GM23338 (cell line): ENCODE data around the gene ELAVL4. TPM values are rescaled to one million over a fixed set of nuclear protein-coding genes. Genes with fewer than 3 reads are reported as not detected.

Experiments
- ATAC-seq: fragments of 200-7000 bp; cut with Tn5 transposase; 3 replicates; pipeline ENCODE4 v1.9.1; 2020
- DNase-seq: peaks from one replicate; pipeline ENCODE4 v3.0.0-alpha.2; 2015; ENCODE audit warnings: low spot score
- H2AFZ ChIP-seq: fragments of 200-600 bp; sonication (generic); 2 replicates; pipeline ENCODE4 v1.8.0; 2016; ENCODE audit warnings: antibody characterized with exemption, mild to moderate bottlenecking, moderate library complexity
- H3F3A ChIP-seq: fragments of 200-600 bp; sonication (generic); replicated peaks from 2 replicates; pipeline ENCODE4 v1.8.0; 2017; ENCODE audit warnings: antibody characterized with exemption, mixed run types, low read depth
- H3K27ac ChIP-seq: fragments of 200-600 bp; sonication (generic); 2 replicates; pipeline ENCODE4 v1.6.1; 2016; ENCODE audit warnings: low read depth
- H3K27me3 ChIP-seq: fragments of 200-600 bp; sonication (generic); 2 replicates; pipeline ENCODE4 v1.8.0; 2016; ENCODE audit warnings: mild to moderate bottlenecking, mixed run types, moderate library complexity; ENCODE audit not compliant: insufficient read depth
- H3K36me3 ChIP-seq: fragments of 200-600 bp; sonication (generic); 2 replicates; pipeline ENCODE4 v1.8.0; 2016; ENCODE audit warnings: mild to moderate bottlenecking; ENCODE audit not compliant: insufficient read depth
- H3K4me1 ChIP-seq: fragments of 200-600 bp; sonication (generic); 2 replicates; pipeline ENCODE4 v1.8.0; 2016; ENCODE audit warnings: mild to moderate bottlenecking, moderate library complexity; ENCODE audit not compliant: insufficient read depth
- H3K4me2 ChIP-seq: fragments of 200-600 bp; sonication (generic); 2 replicates; pipeline ENCODE4 v1.7.1; 2017; ENCODE audit warnings: mixed run types
- H3K4me3 ChIP-seq: fragments of 200-600 bp; sonication (generic); 2 replicates; pipeline ENCODE4 v1.6.1; 2016; ENCODE audit warnings: mixed run types
- H3K79me2 ChIP-seq: fragments of 200-600 bp; sonication (generic); replicated peaks from 2 replicates; pipeline ENCODE4 v1.8.0; 2017; ENCODE audit warnings: mild to moderate bottlenecking; ENCODE audit not compliant: insufficient read depth
- H3K9me2 ChIP-seq: fragments of 200-600 bp; sonication (generic); 2 replicates; pipeline ENCODE4 v1.8.0; 2017; ENCODE audit not compliant: insufficient read depth
- H4K20me1 ChIP-seq: fragments of 200-600 bp; sonication (generic); replicated peaks from 2 replicates; pipeline ENCODE4 v1.8.0; 2017; ENCODE audit warnings: mild to moderate bottlenecking; ENCODE audit not compliant: insufficient read depth
- H3K27ac Mint-ChIP-seq: 2 replicates; pipeline ENCODE4 v1.8.0; 2020; ENCODE audit warnings: inconsistent platforms, mild to moderate bottlenecking, moderate library complexity, mixed read lengths
- H3K27me3 Mint-ChIP-seq: 3 replicates; pipeline ENCODE4 v1.8.0; 2022; ENCODE audit warnings: low read depth, mild to moderate bottlenecking, moderate library complexity, mixed read lengths, inconsistent platforms; ENCODE audit not compliant: insufficient read depth, poor library complexity
- H3K36me3 Mint-ChIP-seq: 3 replicates; pipeline ENCODE4 v1.8.0; 2021; ENCODE audit warnings: low read depth, mild to moderate bottlenecking, inconsistent platforms, moderate library complexity, mixed read lengths
- H3K4me1 Mint-ChIP-seq: 3 replicates; pipeline ENCODE4 v1.8.0; 2020; ENCODE audit warnings: mild to moderate bottlenecking, inconsistent platforms, mixed read lengths
- H3K4me3 Mint-ChIP-seq: 3 replicates; pipeline ENCODE4 v1.8.0; 2021; ENCODE audit warnings: moderate library complexity, mild to moderate bottlenecking, inconsistent platforms, mixed read lengths
- H3K9me3 Mint-ChIP-seq: 3 replicates; pipeline ENCODE4 v1.8.0; 2020; ENCODE audit warnings: moderate library complexity, mild to moderate bottlenecking, inconsistent platforms, mixed read lengths
- CREB1 ChIP-seq: fragments of 250-450 bp; sonication (Bioruptor Pico); IDR thresholded peaks from 2 replicates; pipeline ENCODE4 v1.5.0; 2020; ENCODE audit warnings: low read depth, mild to moderate bottlenecking, moderate library complexity
- EZH2 ChIP-seq: fragments of 200-600 bp; sonication (generic); IDR thresholded peaks from one replicate; pipeline ENCODE4 v1.8.0; 2017; ENCODE audit warnings: antibody characterized with exemption, mild to moderate bottlenecking, low read depth; ENCODE audit not compliant: unreplicated experiment
- EZH2phosphoT487 ChIP-seq: fragments of 200-600 bp; sonication (generic); IDR thresholded peaks from one replicate; pipeline ENCODE4 v1.8.1; 2018; ENCODE audit warnings: antibody characterized with exemption; ENCODE audit not compliant: unreplicated experiment
- JUNB ChIP-seq: IDR thresholded peaks from one replicate; pipeline ENCODE4 v1.6.1; 2016; ENCODE audit warnings: antibody characterized with exemption; ENCODE audit not compliant: unreplicated experiment
- NANOG ChIP-seq: IDR thresholded peaks from 2 replicates; pipeline ENCODE4 v1.6.1; 2016; ENCODE audit warnings: antibody characterized with exemption, borderline replicate concordance
- POLR2AphosphoS5 ChIP-seq: IDR thresholded peaks from 2 replicates; pipeline ENCODE4 v1.6.1; 2016; ENCODE audit warnings: antibody characterized with exemption, low read depth
- STAT1 ChIP-seq: IDR thresholded peaks from one replicate; pipeline ENCODE4 v1.6.1; 2016; ENCODE audit warnings: antibody characterized with exemption; ENCODE audit not compliant: unreplicated experiment
- ZNF114 ChIP-seq: fragments of 250-450 bp; sonication (Bioruptor Pico); IDR thresholded peaks from 2 replicates; pipeline ENCODE4 v1.5.0; 2020; ENCODE audit warnings: mild to moderate bottlenecking, moderate library complexity
- ZNF331 ChIP-seq: fragments of 250-450 bp; sonication (Bioruptor Pico); IDR thresholded peaks from 2 replicates; pipeline ENCODE4 v1.5.0; 2020; ENCODE audit warnings: low read depth, mild to moderate bottlenecking, moderate library complexity
- polyA plus RNA-seq: library from polyadenylated mRNA; unstranded; fragments of >200 nt; fragmentation: Nextera tagmentation; extraction: Ambion mirVana; gene quantifications from 2 replicates; pipeline ENCODE4 v1.2.1, GENCODE V29; 2016
- total RNA-seq: library from RNA; depleted of rRNA; stranded (reverse); fragments of >200 nt; shearing (Covaris generic); gene quantifications from 2 replicates; pipeline ENCODE4 v1.2.3, GENCODE V29; 2014
- TF ChIP-seq, protein P1 (sequence below): IDR thresholded peaks from 2 replicates; pipeline ENCODE4 v1.6.1; 2016; ENCODE audit warnings: antibody characterized with exemption
- TF ChIP-seq, protein P2 (sequence below): fragments of 250-450 bp; sonication (Bioruptor Pico); IDR thresholded peaks from 2 replicates; pipeline ENCODE4 v1.5.0; 2020; ENCODE audit warnings: mild to moderate bottlenecking, moderate library complexity
- TF ChIP-seq, protein P3 (sequence below): IDR thresholded peaks from one replicate; pipeline ENCODE4 v1.6.1; 2018; ENCODE audit warnings: antibody characterized with exemption; ENCODE audit not compliant: unreplicated experiment
- TF ChIP-seq, protein P4 (sequence below), 2 experiments: fragments of 200-600 bp in 1 of 2; sonication (generic) in 1 of 2; conservative IDR thresholded peaks; 2 replicates each; pipeline versions ENCODE4 v1.5.1 to v1.6.1; 2016 to 2017; ENCODE audit warnings: antibody characterized with exemption in 2 of 2, low read depth in 2 of 2, mild to moderate bottlenecking in 2 of 2, moderate library complexity in 1 of 2

Gene ELAVL4
- total and polyA plus RNA-seq, 2 experiments from 2014 or later = 1.4 to 1.9 TPM

DNA sequence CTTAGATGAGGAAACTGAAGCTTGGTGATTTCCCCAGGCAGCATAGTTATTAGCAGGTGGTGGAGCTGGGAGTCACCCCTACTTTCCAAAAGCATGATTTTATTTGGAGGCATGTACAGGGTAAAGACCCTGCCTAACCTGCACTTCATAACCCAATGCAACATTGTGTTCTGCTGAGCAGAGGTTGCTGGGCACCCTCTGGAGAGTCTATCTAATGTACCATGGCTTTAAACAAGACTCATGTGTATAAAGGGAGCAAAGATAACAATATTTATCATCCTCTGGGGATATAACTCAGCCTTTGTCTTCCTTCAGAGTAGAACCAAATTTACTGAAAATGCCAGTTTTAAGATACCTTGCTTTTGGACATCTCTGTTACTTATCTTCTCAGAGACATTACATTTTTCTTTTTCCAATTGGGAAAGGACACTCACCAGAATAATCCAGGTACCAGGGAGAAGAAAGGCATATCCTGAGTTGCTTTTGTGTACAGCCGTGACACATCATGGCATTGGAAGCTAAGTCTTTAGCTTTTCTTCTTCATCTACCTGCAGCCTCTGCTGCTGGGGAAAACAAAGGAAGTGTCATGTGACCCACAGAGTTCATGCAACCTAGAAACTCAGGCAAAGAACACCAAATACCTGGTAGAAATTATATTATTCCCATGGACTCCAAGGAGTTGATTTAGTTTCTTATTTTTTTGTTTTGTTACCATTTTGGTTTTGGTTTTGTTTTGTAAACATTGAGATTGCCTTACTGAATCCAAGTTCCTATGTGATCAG lies 39.6 kb downstream of the ELAVL4 start:
- H3K27ac ChIP-seq = no peak overlapping the region
- no peak overlapping the region for H3K4me3 Mint-ChIP-seq
- ATAC-seq = no peak

More for the DNA sequence above, 39.6 kb downstream of the ELAVL4 start:
- H4K20me1 ChIP-seq = no peaks in the 10 kb centered on the region
- no peaks in the 10 kb centered on the region for H3K27me3 ChIP-seq
- peaks cover 62% of the 10 kb centered on the region for H3K4me1 ChIP-seq
- TF ChIP-seq STAT1 = no peak
- no peak for TF ChIP-seq JUNB
- TF ChIP-seq, protein P1, sequence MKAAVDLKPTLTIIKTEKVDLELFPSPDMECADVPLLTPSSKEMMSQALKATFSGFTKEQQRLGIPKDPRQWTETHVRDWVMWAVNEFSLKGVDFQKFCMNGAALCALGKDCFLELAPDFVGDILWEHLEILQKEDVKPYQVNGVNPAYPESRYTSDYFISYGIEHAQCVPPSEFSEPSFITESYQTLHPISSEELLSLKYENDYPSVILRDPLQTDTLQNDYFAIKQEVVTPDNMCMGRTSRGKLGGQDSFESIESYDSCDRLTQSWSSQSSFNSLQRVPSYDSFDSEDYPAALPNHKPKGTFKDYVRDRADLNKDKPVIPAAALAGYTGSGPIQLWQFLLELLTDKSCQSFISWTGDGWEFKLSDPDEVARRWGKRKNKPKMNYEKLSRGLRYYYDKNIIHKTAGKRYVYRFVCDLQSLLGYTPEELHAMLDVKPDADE = no peak
- TF ChIP-seq, protein P2, sequence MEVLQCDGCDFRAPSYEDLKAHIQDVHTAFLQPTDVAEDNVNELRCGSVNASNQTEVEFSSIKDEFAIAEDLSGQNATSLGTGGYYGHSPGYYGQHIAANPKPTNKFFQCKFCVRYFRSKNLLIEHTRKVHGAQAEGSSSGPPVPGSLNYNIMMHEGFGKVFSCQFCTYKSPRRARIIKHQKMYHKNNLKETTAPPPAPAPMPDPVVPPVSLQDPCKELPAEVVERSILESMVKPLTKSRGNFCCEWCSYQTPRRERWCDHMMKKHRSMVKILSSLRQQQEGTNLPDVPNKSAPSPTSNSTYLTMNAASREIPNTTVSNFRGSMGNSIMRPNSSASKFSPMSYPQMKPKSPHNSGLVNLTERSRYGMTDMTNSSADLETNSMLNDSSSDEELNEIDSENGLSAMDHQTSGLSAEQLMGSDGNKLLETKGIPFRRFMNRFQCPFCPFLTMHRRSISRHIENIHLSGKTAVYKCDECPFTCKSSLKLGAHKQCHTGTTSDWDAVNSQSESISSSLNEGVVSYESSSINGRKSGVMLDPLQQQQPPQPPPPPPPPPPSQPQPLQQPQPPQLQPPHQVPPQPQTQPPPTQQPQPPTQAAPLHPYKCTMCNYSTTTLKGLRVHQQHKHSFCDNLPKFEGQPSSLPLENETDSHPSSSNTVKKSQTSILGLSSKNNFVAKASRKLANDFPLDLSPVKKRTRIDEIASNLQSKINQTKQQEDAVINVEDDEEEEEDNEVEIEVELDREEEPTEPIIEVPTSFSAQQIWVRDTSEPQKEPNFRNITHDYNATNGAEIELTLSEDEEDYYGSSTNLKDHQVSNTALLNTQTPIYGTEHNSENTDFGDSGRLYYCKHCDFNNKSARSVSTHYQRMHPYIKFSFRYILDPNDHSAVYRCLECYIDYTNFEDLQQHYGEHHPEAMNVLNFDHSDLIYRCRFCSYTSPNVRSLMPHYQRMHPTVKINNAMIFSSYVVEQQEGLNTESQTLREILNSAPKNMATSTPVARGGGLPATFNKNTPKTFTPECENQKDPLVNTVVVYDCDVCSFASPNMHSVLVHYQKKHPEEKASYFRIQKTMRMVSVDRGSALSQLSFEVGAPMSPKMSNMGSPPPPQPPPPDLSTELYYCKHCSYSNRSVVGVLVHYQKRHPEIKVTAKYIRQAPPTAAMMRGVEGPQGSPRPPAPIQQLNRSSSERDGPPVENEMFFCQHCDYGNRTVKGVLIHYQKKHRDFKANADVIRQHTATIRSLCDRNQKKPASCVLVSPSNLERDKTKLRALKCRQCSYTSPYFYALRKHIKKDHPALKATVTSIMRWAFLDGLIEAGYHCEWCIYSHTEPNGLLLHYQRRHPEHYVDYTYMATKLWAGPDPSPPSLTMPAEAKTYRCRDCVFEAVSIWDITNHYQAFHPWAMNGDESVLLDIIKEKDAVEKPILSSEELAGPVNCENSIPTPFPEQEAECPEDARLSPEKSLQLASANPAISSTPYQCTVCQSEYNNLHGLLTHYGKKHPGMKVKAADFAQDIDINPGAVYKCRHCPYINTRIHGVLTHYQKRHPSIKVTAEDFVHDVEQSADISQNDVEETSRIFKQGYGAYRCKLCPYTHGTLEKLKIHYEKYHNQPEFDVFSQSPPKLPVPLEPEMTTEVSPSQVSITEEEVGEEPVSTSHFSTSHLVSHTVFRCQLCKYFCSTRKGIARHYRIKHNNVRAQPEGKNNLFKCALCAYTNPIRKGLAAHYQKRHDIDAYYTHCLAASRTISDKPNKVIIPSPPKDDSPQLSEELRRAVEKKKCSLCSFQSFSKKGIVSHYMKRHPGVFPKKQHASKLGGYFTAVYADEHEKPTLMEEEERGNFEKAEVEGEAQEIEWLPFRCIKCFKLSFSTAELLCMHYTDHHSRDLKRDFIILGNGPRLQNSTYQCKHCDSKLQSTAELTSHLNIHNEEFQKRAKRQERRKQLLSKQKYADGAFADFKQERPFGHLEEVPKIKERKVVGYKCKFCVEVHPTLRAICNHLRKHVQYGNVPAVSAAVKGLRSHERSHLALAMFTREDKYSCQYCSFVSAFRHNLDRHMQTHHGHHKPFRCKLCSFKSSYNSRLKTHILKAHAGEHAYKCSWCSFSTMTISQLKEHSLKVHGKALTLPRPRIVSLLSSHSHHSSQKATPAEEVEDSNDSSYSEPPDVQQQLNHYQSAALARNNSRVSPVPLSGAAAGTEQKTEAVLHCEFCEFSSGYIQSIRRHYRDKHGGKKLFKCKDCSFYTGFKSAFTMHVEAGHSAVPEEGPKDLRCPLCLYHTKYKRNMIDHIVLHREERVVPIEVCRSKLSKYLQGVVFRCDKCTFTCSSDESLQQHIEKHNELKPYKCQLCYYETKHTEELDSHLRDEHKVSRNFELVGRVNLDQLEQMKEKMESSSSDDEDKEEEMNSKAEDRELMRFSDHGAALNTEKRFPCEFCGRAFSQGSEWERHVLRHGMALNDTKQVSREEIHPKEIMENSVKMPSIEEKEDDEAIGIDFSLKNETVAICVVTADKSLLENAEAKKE (CRISPR knock-in tag) = no peak
- TF ChIP-seq, protein P3, sequence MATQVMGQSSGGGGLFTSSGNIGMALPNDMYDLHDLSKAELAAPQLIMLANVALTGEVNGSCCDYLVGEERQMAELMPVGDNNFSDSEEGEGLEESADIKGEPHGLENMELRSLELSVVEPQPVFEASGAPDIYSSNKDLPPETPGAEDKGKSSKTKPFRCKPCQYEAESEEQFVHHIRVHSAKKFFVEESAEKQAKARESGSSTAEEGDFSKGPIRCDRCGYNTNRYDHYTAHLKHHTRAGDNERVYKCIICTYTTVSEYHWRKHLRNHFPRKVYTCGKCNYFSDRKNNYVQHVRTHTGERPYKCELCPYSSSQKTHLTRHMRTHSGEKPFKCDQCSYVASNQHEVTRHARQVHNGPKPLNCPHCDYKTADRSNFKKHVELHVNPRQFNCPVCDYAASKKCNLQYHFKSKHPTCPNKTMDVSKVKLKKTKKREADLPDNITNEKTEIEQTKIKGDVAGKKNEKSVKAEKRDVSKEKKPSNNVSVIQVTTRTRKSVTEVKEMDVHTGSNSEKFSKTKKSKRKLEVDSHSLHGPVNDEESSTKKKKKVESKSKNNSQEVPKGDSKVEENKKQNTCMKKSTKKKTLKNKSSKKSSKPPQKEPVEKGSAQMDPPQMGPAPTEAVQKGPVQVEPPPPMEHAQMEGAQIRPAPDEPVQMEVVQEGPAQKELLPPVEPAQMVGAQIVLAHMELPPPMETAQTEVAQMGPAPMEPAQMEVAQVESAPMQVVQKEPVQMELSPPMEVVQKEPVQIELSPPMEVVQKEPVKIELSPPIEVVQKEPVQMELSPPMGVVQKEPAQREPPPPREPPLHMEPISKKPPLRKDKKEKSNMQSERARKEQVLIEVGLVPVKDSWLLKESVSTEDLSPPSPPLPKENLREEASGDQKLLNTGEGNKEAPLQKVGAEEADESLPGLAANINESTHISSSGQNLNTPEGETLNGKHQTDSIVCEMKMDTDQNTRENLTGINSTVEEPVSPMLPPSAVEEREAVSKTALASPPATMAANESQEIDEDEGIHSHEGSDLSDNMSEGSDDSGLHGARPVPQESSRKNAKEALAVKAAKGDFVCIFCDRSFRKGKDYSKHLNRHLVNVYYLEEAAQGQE = no peak
- TF ChIP-seq EZH2phosphoT487 = no peak
- no peak for TF ChIP-seq ZNF331
- TF ChIP-seq CREB1 = no peak
- TF ChIP-seq NANOG = no peak
- TF ChIP-seq, protein P4, sequence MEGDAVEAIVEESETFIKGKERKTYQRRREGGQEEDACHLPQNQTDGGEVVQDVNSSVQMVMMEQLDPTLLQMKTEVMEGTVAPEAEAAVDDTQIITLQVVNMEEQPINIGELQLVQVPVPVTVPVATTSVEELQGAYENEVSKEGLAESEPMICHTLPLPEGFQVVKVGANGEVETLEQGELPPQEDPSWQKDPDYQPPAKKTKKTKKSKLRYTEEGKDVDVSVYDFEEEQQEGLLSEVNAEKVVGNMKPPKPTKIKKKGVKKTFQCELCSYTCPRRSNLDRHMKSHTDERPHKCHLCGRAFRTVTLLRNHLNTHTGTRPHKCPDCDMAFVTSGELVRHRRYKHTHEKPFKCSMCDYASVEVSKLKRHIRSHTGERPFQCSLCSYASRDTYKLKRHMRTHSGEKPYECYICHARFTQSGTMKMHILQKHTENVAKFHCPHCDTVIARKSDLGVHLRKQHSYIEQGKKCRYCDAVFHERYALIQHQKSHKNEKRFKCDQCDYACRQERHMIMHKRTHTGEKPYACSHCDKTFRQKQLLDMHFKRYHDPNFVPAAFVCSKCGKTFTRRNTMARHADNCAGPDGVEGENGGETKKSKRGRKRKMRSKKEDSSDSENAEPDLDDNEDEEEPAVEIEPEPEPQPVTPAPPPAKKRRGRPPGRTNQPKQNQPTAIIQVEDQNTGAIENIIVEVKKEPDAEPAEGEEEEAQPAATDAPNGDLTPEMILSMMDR (conservative IDR thresholded peaks at IDR 0.05; ENCODE audit: low read depth in 2 of 2) = no peak
- no peak for TF ChIP-seq POLR2AphosphoS5
- TF ChIP-seq ZNF114 (CRISPR knock-in tag) = no peak
- no peak for TF ChIP-seq EZH2
- H2AFZ ChIP-seq = peak overlapping the region; percentile 84; the same call in 1 of the 2 replicates
- no peak for DNase-seq
- H3K79me2 ChIP-seq = no peaks in the 10 kb centered on the region
- Mint-ChIP-seq H3K36me3 (no peaks in the 10 kb centered on the region), H3K4me1 (peaks cover 55% of the 10 kb centered on the region), H3K9me3 (no peaks in the 10 kb centered on the region), H3K27ac (no peak overlapping the region), H3K27me3 (no peaks in the 10 kb centered on the region)
- no peak overlapping the region for H3K4me3 ChIP-seq
- H3K36me3 ChIP-seq = no peaks in the 10 kb centered on the region
- H3K9me2 ChIP-seq = 0 out of 2 replicates have a peak, but pooled peaks cover 2% of the 10 kb centered on the region
- no peaks in the 10 kb centered on the region for H3F3A ChIP-seq
- no peak overlapping the region for H3K4me2 ChIP-seq
